HK-2 (cell line): Measurements from ENCODE around the gene HCRT.
A peak's percentile ranks its signal among the peaks of the same experiment; 100 is the strongest.
"Not testable (repeated sequence)": the region's sequence is repeated elsewhere in the genome, so short reads cannot be mapped to it uniquely, and the experiment has no call there.

ENCODE experiments used
- DNase-seq: peaks from one replicate; pipeline ENCODE4 v3.0.0-alpha.2; 2018; ENCODE audit not compliant: unreplicated experiment

HCRT gene, protein sequence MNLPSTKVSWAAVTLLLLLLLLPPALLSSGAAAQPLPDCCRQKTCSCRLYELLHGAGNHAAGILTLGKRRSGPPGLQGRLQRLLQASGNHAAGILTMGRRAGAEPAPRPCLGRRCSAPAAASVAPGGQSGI

DNA sequence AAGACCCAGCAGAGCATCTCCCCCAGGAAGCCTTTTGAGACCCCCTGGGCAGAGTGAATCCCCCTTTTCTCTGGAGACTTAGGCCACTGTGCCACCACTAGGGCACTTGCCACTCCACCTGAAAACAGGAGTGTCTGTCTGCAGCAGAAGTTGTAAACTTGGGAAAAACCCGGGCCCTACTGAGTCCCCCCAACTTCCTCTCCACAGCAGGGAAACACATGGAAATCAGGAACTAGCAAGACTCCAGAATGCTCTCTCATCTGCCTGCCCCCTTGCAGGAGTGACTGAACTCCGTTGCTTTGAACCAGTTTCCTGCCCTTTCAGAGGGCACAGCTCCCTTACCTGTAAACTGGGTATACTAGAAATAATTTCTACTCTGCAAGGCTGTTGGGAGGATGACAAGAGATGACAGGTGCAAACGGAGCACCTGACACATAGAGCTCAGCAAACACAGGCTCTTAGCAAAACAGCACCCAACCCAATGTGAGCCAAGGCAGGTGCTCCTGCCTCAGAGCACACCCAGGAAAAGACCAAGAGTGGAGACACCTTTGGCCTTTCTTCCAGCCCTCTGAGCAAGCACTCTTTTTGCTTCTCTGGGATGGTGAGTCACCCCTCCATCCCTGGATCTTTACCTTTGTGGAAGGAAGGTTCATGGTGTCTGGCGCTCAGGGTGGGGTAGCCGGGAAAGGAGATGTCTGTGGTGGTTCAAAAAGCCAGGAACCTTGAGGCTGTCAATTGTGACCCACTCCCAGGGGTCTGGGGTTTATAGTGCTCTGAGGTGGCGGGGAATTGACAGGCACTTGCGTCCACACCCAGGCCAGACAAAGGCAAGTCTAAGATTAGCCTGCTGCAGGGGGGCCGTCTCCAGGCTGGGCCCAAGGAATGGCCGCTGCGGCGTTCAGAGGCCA lies at the start of gene HCRT:
HCRT (minus strand) TSS at position 740 of the 908 bp plus-strand sequence; CDS start at position 653, 87 bp downstream.
- no peak for DNase-seq

GRCh38 chr17:42233994-42234393 lies 48.7 kb upstream of the HCRT start:
- DNase-seq: no peak

GRCh38 chr17:42233156-42233555 lies 47.9 kb upstream of the HCRT start:
- DNase-seq: no peak

GRCh38 chr17:42230225-42230624 lies 45.0 kb upstream of the HCRT start:
- DNase-seq: no peak

GRCh38 chr17:42227849-42228700 lies 42.8 kb upstream of the HCRT start:
- DNase-seq: no peak

- no peak for DNase-seq
Measured at GRCh38 chr17:42225646-42226045, 40.4 kb upstream of the HCRT start.

GRCh38 chr17:42224651-42225050 lies 39.4 kb upstream of the HCRT start:
- no peak for DNase-seq

- peak; percentile 25 for DNase-seq
Measured at GRCh38 chr17:42221886-42222745, 36.9 kb upstream of the HCRT start.

DNA sequence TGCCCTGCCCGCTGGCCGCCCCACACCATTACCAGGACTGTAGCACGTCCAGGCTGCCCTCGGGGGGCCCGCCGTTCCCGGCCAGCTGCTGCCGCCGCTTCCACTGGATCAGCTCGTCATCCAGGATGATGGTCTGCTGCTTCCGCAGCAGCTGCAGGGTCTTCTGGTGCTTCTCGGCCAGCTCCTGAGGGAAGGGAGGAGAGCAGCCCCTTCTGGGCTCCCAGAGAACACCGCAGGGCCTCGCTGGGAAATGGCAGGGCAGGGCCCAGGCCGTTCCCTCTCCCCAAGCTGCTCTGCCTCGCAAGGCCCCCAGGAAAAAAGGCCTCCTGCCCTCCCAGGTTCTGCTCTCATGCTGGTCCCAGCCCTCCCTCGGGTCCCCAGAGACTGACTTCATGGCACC lies 34.0 kb upstream of the HCRT start:
- DNase-seq: not testable (repeated sequence)

GRCh38 chr17:42214156-42214555 lies 28.9 kb upstream of the HCRT start:
- no peak for DNase-seq

DNA sequence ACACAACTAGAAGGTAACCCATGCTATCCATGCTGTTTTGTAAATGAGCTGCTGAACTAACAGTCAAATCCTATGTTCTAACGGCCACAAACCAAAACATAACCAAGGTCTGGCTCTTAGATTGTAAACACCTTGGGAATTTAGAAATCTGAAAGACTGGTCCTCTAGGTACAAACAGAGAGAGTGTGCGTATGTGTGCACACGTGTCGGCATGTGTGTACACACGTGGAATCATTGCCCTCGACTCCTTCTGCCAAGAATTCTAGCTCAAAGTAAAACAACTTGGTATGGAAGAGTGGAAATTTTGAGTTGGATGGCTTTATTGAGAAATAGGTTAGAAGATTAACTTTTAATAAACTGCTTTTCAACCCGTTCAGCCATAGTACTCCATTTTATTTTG lies 27.1 kb upstream of the HCRT start:
- DNase-seq: no peak

DNA sequence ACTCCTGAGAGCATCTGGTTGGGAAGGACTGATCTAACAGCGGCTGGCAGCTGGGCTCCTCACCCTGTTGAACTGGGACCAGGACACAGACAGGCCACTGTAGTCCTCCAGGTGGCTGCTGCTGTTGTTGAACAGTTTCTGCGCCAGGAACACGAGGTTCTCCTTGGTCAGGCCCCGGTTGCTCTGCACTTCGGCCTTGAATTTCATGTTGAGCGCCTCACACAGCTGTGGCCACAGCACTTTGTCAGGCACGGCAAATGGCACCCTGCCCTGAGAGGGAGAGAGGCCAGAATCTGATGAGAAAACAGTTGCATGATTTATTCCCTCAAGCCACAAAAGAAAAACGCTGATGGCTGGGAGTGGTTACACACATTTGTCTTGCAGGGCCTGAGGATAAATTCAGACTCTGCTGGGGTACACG lies 26.7 kb upstream of the HCRT start:
- DNase-seq: not testable (repeated sequence)

- DNase-seq: no peak
Measured at GRCh38 chr17:42210046-42210445, 24.8 kb upstream of the HCRT start.

DNA sequence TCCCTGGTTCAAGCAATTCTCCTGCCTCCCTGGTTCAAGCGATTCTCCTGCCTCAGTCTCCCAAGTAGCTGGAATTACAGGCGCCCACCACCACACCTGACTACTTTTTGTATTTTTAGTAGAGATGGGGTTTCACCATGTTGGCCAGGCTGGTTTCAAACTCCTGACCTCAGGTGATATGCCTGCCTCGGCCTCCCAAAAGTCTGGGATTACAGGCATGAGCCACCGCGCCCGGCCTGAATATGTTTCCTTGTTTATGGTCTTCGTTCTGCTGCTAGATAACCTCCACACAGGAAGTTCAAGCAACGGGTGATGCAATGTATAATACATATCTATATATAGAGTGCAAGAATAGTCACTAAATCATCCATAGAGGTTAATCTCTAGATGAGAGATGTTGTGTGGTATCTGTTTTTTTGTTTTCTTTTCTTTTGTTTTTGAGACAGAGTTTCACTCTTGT lies 20.9 kb upstream of the HCRT start:
- not testable (repeated sequence) for DNase-seq

DNA sequence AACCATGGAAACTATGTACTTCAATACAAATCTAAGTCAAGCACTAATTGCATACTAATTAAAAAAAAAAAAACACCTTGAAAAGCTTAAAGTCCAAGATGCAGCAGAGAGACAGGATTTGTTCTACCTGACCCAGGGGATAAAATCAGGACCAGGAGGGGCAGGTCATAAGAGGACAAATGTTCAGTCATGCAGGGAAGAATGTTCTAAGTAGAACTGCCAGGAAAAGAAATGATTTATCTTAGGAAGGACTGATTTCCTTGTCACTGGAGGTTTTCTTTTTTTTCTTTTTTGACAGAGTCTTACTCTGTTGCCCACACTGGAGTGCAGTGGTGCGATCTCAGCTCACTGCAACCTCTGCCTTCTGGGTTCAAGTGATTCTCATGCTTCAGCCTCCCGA lies 18.1 kb upstream of the HCRT start:
- no peak for DNase-seq

DNA sequence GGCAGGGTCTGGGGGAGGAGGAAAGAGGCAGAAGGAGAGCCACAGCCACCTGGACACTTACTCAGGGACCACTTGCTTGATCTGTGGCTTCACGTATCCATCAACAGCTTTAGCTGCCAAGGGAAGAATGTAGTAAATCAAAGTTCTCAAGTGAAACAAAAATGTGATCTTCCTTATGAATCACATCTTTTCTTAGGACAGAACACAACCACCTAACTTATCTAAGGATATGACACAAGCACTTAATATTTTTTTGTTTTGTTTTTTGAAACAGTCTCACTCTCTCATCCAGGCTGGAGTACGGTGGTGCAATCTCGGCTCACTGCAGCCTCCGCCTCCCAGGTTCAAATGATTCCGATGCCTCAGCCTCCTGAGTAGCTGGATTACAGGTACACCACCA lies 17.4 kb upstream of the HCRT start:
- DNase-seq: no peak

GRCh38 chr17:42202159-42202558 lies 16.9 kb upstream of the HCRT start:
- no peak for DNase-seq

- DNase-seq: no peak
Measured at GRCh38 chr17:42201458-42201772, 16.2 kb upstream of the HCRT start.

DNA sequence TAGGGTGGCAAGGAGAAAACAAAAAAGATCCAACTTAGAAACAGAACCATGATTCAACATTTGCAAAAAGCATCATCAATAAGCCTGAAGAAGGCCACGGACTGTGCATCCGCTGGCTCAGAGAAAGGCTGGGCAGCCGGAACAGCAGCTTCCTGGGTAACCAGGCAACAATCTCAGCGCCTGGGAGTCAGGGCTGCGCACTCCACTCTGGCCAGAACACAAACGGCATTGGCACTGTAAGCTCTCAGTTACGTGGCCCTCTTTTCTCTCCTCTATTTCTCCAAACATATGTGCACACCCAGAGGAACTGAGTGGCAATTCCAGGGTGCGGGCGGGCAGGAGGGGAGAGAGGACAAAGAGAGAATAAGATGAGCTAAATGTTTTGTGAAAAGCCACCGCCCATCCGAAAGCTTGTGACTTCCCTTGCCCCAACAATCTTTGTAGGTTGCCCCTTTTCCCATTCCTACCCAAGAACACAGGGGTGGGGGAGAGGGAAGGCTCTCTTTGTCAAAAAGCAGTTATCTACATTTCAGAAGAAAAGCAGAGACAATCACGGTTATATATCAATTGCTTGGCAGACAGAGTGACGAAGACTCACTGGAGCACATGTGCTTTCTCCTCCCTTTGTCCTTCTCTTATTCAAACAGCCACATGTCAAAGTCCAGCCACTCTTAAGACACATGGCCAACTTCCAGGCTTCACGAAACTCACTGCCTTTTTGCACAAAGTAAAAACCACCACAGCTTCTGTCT lies 15.6 kb upstream of the HCRT start:
- no peak for DNase-seq

- DNase-seq: no peak
Measured at GRCh38 chr17:42199416-42200011, 14.3 kb upstream of the HCRT start.
